ENCODE measurements around the gene ZNRF3. TPM values are rescaled to one million over a fixed set of nuclear protein-coding genes. Genes with fewer than 3 reads are reported as not detected.

ZNRF3 gene
- polyA plus RNA-seq, 3 donors = 0.13 TPM; not detected in 2

DNA sequence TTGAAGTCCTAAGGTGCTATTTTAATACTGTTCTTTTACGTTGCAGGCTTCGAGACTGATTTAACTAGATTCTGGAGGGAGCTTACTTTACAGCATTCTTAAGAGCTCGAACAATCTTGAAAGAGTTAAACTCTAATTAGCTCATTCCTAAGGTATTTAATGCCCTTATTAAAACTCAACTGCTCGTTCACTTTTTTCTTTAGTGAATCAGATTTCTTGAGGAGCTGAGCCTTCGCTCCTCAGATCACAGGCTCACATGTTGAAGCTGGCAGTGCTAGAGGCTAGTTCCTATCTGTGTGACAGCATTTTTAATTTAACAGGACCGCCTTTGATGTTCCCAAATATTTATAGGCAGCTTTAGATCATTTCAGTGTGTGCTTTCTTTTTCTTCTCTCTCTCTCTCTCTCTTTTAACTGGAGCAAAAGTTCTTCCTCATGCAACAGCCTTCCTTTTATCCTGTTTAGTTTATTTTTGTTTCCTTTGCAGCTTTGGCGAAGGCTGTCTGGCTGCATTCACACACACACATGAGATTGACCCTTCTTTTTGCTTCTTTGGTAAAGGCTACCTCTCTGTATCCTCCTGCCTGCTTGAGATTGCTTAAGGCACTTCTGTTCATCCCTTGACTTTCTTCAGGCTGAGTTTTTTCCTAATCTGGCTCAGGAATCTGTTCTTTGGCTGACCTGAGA, 21.0 kb downstream of the ZNRF3 start:
- peaks cover 8% of the 10 kb centered on the region for H3K4me1 Mint-ChIP-seq
- H3K9me3 Mint-ChIP-seq = no peaks in the 10 kb centered on the region
- H3K27ac ChIP-seq (ENCODE audit: low read depth in 1 of 2, low read length in 2 of 2) = no peak overlapping the region
- TF ChIP-seq, protein P1, sequence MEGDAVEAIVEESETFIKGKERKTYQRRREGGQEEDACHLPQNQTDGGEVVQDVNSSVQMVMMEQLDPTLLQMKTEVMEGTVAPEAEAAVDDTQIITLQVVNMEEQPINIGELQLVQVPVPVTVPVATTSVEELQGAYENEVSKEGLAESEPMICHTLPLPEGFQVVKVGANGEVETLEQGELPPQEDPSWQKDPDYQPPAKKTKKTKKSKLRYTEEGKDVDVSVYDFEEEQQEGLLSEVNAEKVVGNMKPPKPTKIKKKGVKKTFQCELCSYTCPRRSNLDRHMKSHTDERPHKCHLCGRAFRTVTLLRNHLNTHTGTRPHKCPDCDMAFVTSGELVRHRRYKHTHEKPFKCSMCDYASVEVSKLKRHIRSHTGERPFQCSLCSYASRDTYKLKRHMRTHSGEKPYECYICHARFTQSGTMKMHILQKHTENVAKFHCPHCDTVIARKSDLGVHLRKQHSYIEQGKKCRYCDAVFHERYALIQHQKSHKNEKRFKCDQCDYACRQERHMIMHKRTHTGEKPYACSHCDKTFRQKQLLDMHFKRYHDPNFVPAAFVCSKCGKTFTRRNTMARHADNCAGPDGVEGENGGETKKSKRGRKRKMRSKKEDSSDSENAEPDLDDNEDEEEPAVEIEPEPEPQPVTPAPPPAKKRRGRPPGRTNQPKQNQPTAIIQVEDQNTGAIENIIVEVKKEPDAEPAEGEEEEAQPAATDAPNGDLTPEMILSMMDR (IDR thresholded peaks at IDR 0.05) = no peak
- H3K27me3 Mint-ChIP-seq (ENCODE audit: low read depth in 3 of 3) = peaks cover 2 to 3% (median 2%) of the 10 kb centered on the region in 3 donors
- H3K4me2 ChIP-seq (replicated peaks; ENCODE audit: extremely low read depth, low read length, poor library complexity, severe bottlenecking) = no peak overlapping the region
- H3K36me3 ChIP-seq (replicated peaks in 1 of 2; ENCODE audit: control insufficient read depth in 1 of 2, insufficient read depth in 2 of 2, low read length in 2 of 2) = no peaks in the 10 kb centered on the region
- intact Hi-C loops (cut with micrococcal nuclease) = no loop called here
- WGBS (ENCODE audit: insufficient coverage) = 83% methylated on average over 2 of the region's 7 CpGs
- peaks cover 0 to under 1% of the 10 kb centered on the region in 2 donors for H3K4me1 ChIP-seq (ENCODE audit: control insufficient read depth in 1 of 2, insufficient read depth in 2 of 2, low read length in 2 of 2)
- no peak for DNase-seq
- H4K20me1 ChIP-seq (ENCODE audit: insufficient read depth, low read length) = no peaks in the 10 kb centered on the region
- no peaks in the 10 kb centered on the region for H3K79me2 ChIP-seq (ENCODE audit: insufficient read depth, low read length)
- H3K36me3 Mint-ChIP-seq = no peaks in the 10 kb centered on the region
- H2AFZ ChIP-seq (ENCODE audit: insufficient read depth, low read depth, low read length, poor library complexity, severe bottlenecking) = no peak overlapping the region
- H3K9me3 ChIP-seq (replicated peaks in 1 of 2; ENCODE audit: control insufficient read depth in 1 of 2, insufficient read depth in 1 of 2, low read length in 2 of 2) = no peaks in the 10 kb centered on the region
- H3K4me3 Mint-ChIP-seq = no peak overlapping the region
- H3K4me3 ChIP-seq (replicated peaks in 1 of 3; ENCODE audit: low read depth in 2 of 3, low read length in 3 of 3) = no peak overlapping the region
- no peak overlapping the region for H3K27ac Mint-ChIP-seq
- no peak overlapping the region for H3K9ac ChIP-seq (ENCODE audit: insufficient read depth, low read length, poor library complexity, severe bottlenecking)
- no peaks in the 10 kb centered on the region for H3K27me3 ChIP-seq (ENCODE audit: control insufficient read depth in 2 of 2, insufficient read depth in 2 of 2, low read length in 2 of 2)

DNA sequence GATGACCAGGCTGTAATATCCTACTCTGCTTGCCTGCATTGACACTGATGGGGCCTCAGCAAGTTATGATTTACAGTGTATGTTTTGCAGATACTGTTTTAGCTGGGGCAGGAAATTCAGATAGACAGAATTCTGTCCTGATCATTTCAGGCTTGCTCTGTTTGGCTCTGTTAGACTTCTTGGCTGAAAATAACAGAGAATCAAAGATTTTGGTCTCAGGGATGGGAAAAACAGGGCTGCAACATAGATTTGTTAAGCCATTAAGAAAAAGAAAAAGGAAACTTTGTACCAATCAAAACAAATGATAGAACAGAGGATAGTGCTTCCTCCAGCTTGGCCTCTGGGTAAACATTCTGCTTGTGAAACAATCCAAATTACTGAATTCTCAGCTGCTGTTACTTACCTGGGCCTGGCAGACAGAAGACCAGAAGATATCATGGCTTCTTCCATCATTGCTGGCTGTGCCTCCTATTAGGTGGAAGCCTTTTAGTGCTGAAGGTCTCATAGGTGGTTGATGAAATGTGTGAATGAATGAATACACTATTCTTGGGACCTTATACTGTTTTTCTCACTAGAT, 22.0 kb downstream of the ZNRF3 start:
- H3K9me3 Mint-ChIP-seq = no peaks in the 10 kb centered on the region
- TF ChIP-seq, protein P1 (IDR thresholded peaks at IDR 0.05) = no peak
- intact Hi-C loops (cut with micrococcal nuclease) = no loop called here
- peaks cover 2% of the 10 kb centered on the region in 3 donors for H3K27me3 Mint-ChIP-seq (ENCODE audit: low read depth in 3 of 3)
- H3K27ac ChIP-seq (ENCODE audit: low read depth in 1 of 2, low read length in 2 of 2) = no peak overlapping the region
- H3K27me3 ChIP-seq (ENCODE audit: control insufficient read depth in 2 of 2, insufficient read depth in 2 of 2, low read length in 2 of 2) = no peaks in the 10 kb centered on the region
- no peak overlapping the region for H3K4me3 Mint-ChIP-seq
- no peak overlapping the region for H2AFZ ChIP-seq (ENCODE audit: insufficient read depth, low read depth, low read length, poor library complexity, severe bottlenecking)
- no peaks in the 10 kb centered on the region for H3K9me3 ChIP-seq (replicated peaks in 1 of 2; ENCODE audit: control insufficient read depth in 1 of 2, insufficient read depth in 1 of 2, low read length in 2 of 2)
- no peak overlapping the region for H3K27ac Mint-ChIP-seq
- H3K36me3 ChIP-seq (replicated peaks in 1 of 2; ENCODE audit: control insufficient read depth in 1 of 2, insufficient read depth in 2 of 2, low read length in 2 of 2) = no peaks in the 10 kb centered on the region
- no peaks in the 10 kb centered on the region for H4K20me1 ChIP-seq (ENCODE audit: insufficient read depth, low read length)
- no peaks in the 10 kb centered on the region for H3K4me1 ChIP-seq (ENCODE audit: control insufficient read depth in 1 of 2, insufficient read depth in 2 of 2, low read length in 2 of 2)
- H3K4me3 ChIP-seq (replicated peaks in 1 of 3; ENCODE audit: low read depth in 2 of 3, low read length in 3 of 3) = no peak overlapping the region
- no peaks in the 10 kb centered on the region for H3K4me1 Mint-ChIP-seq
- H3K4me2 ChIP-seq (replicated peaks; ENCODE audit: extremely low read depth, low read length, poor library complexity, severe bottlenecking) = no peak overlapping the region
- H3K9ac ChIP-seq (ENCODE audit: insufficient read depth, low read length, poor library complexity, severe bottlenecking) = no peak overlapping the region
- H3K36me3 Mint-ChIP-seq = no peaks in the 10 kb centered on the region
- DNase-seq = no peak
- no peaks in the 10 kb centered on the region for H3K79me2 ChIP-seq (ENCODE audit: insufficient read depth, low read length)
